GM18519 (cell line): Measurements from ENCODE around the gene EIF2S1.
"Not testable (repeated sequence)": the region's sequence is repeated elsewhere in the genome, so short reads cannot be mapped to it uniquely, and the experiment has no call there.

ENCODE experiments used
- ATAC-seq: cut with Tn5 transposase; IDR thresholded peaks from one replicate; pipeline ENCODE4 v1.9.1; 2021; ENCODE audit warnings: mild to moderate bottlenecking, moderate library complexity; ENCODE audit not compliant: unreplicated experiment, low FRiP score

EIF2S1 gene

GRCh38 chr14:67409461-67409860, 49.3 kb downstream of the EIF2S1 start:
- ATAC-seq, result no peak

- no peak for ATAC-seq
Measured at GRCh38 chr14:67410313-67410712, 50.2 kb downstream of the EIF2S1 start.

GRCh38 chr14:67411370-67411769, 51.2 kb downstream of the EIF2S1 start:
- no peak for ATAC-seq

GRCh38 chr14:67411820-67412421, 51.8 kb downstream of the EIF2S1 start, which contains the start of gene PLEK2:
PLEK2 (minus strand) TSS chr14:67412165; CDS start chr14:67412059, 106 bp downstream.
- ATAC-seq, result no peak

GRCh38 chr14:67413806-67414769, 54.0 kb downstream of the EIF2S1 start:
- ATAC-seq, result no peak

GRCh38 chr14:67415610-67416009, 55.5 kb downstream of the EIF2S1 start:
- ATAC-seq, result not testable (repeated sequence)

- no peak for ATAC-seq
Measured at GRCh38 chr14:67416085-67416484, 56.0 kb downstream of the EIF2S1 start.

- ATAC-seq, result no peak
Measured at GRCh38 chr14:67416810-67417209, 56.7 kb downstream of the EIF2S1 start.

- ATAC-seq, result no peak
Measured at GRCh38 chr14:67417633-67418032, 57.5 kb downstream of the EIF2S1 start.

- no peak for ATAC-seq
Measured at GRCh38 chr14:67418401-67419191, 58.5 kb downstream of the EIF2S1 start.

- ATAC-seq, result no peak
Measured at GRCh38 chr14:67420102-67420739, 60.1 kb downstream of the EIF2S1 start.

- no peak for ATAC-seq
Measured at GRCh38 chr14:67421356-67422224, 61.5 kb downstream of the EIF2S1 start.

GRCh38 chr14:67423424-67423823, 63.3 kb downstream of the EIF2S1 start:
- ATAC-seq, result no peak

- ATAC-seq, result no peak
Measured at GRCh38 chr14:67424539-67424938, 64.4 kb downstream of the EIF2S1 start.

GRCh38 chr14:67425608-67426007, 65.5 kb downstream of the EIF2S1 start:
- no peak for ATAC-seq

- no peak for ATAC-seq
Measured at GRCh38 chr14:67426161-67426560, 66.0 kb downstream of the EIF2S1 start.

GRCh38 chr14:67426983-67427606, 67.0 kb downstream of the EIF2S1 start:
- no peak for ATAC-seq

- ATAC-seq, result no peak
Measured at GRCh38 chr14:67428501-67429031, 68.4 kb downstream of the EIF2S1 start.
